T-helper 1 cell treated with Interleukin-12 subunit alpha and Interleukin-12 subunit beta and Interleukin-4 antibody, amounts not matched to agents 30 μg/mL and 1 μg/mL, for 36 hours (primary cell): ENCODE data around the gene PCAT6.
"Not testable (repeated sequence)": the region's sequence is repeated elsewhere in the genome, so short reads cannot be mapped to it uniquely, and the experiment has no call there.

Experiments
- H3K27ac Mint-ChIP-seq: one replicate; pipeline ENCODE4 v1.8.0; 2021; ENCODE audit warnings: mild to moderate bottlenecking, mixed read lengths
- H3K27me3 Mint-ChIP-seq: one replicate; pipeline ENCODE4 v1.8.0; 2021; ENCODE audit warnings: low read depth, mixed read lengths
- H3K36me3 Mint-ChIP-seq: one replicate; pipeline ENCODE4 v1.8.0; 2021; ENCODE audit warnings: low read depth, mixed read lengths
- H3K4me1 Mint-ChIP-seq: one replicate; pipeline ENCODE4 v1.8.0; 2021; ENCODE audit warnings: low read depth, mixed read lengths
- H3K4me3 Mint-ChIP-seq: one replicate; pipeline ENCODE4 v1.8.0; 2021; ENCODE audit warnings: mild to moderate bottlenecking, moderate library complexity, mixed read lengths
- H3K9me3 Mint-ChIP-seq: one replicate; pipeline ENCODE4 v1.8.0; 2021; ENCODE audit warnings: mixed read lengths

PCAT6 gene

GRCh38 chr1:202810615-202811295, at the start of gene PCAT6:
Gene PCAT6 (plus strand): TSS chr1:202810954.
- Mint-ChIP-seq H3K36me3 (peaks cover 8% of the 10 kb centered on the region), H3K4me1 (peaks cover 40% of the 10 kb centered on the region), H3K9me3 (no peaks in the 10 kb centered on the region), H3K4me3 (peak within 1 kb of the TSS; percentile 93), H3K27me3 (peaks cover 19% of the 10 kb centered on the region), H3K27ac (peak within 1 kb of the TSS; percentile 95)

- no peaks in the 10 kb centered on the region for H3K27me3 Mint-ChIP-seq
- H3K9me3 Mint-ChIP-seq = no peaks in the 10 kb centered on the region
- H3K4me1 Mint-ChIP-seq = peaks cover 5% of the 10 kb centered on the region
- no peak overlapping the region for H3K27ac Mint-ChIP-seq
- no peak overlapping the region for H3K4me3 Mint-ChIP-seq
- peaks cover 46% of the 10 kb centered on the region for H3K36me3 Mint-ChIP-seq
These were observed 48.7 kb upstream of the PCAT6 start for GRCh38 chr1:202762019-202762418.

- Mint-ChIP-seq H3K27me3 (no peaks in the 10 kb centered on the region), H3K36me3 (peaks cover 38% of the 10 kb centered on the region), H3K4me1 (peaks cover 7% of the 10 kb centered on the region), H3K27ac (no peak overlapping the region), H3K4me3 (no peak overlapping the region), H3K9me3 (no peaks in the 10 kb centered on the region)
These were observed 45.0 kb upstream of the PCAT6 start for GRCh38 chr1:202765721-202766120.

- H3K27me3 Mint-ChIP-seq = no peaks in the 10 kb centered on the region
- H3K9me3 Mint-ChIP-seq = no peaks in the 10 kb centered on the region
- no peak overlapping the region for H3K27ac Mint-ChIP-seq
- no peak overlapping the region for H3K4me3 Mint-ChIP-seq
- H3K36me3 Mint-ChIP-seq = peaks cover 38% of the 10 kb centered on the region
- H3K4me1 Mint-ChIP-seq = peaks cover 3% of the 10 kb centered on the region
These were observed 40.6 kb upstream of the PCAT6 start for GRCh38 chr1:202770135-202770534.

GRCh38 chr1:202781180-202781579, 29.6 kb upstream of the PCAT6 start:
- Mint-ChIP-seq H3K27me3 (no peaks in the 10 kb centered on the region), H3K36me3 (peaks cover 5% of the 10 kb centered on the region), H3K4me1 (peaks cover 13% of the 10 kb centered on the region), H3K27ac (no peak overlapping the region), H3K9me3 (no peaks in the 10 kb centered on the region), H3K4me3 (no peak overlapping the region)

- peaks cover 23% of the 10 kb centered on the region for H3K4me1 Mint-ChIP-seq
- no peaks in the 10 kb centered on the region for H3K9me3 Mint-ChIP-seq
- H3K4me3 Mint-ChIP-seq = no peak overlapping the region
- H3K27ac Mint-ChIP-seq = no peak overlapping the region
- H3K36me3 Mint-ChIP-seq = peaks cover 5% of the 10 kb centered on the region
- H3K27me3 Mint-ChIP-seq = no peaks in the 10 kb centered on the region
These were observed 23.9 kb upstream of the PCAT6 start for GRCh38 chr1:202786804-202787203.

GRCh38 chr1:202788800-202789199, 22.0 kb upstream of the PCAT6 start:
- H3K27me3 Mint-ChIP-seq = no peaks in the 10 kb centered on the region
- no peak overlapping the region for H3K4me3 Mint-ChIP-seq
- peaks cover 5% of the 10 kb centered on the region for H3K36me3 Mint-ChIP-seq
- H3K4me1 Mint-ChIP-seq = peaks cover 28% of the 10 kb centered on the region
- H3K9me3 Mint-ChIP-seq = no peaks in the 10 kb centered on the region
- no peak overlapping the region for H3K27ac Mint-ChIP-seq

- no peak overlapping the region for H3K4me3 Mint-ChIP-seq
- peaks cover 31% of the 10 kb centered on the region for H3K4me1 Mint-ChIP-seq
- H3K9me3 Mint-ChIP-seq = no peaks in the 10 kb centered on the region
- peaks cover 5% of the 10 kb centered on the region for H3K36me3 Mint-ChIP-seq
- no peaks in the 10 kb centered on the region for H3K27me3 Mint-ChIP-seq
- peak overlapping the region; percentile 7 for H3K27ac Mint-ChIP-seq
These were observed 19.5 kb upstream of the PCAT6 start for GRCh38 chr1:202791077-202791747.

- H3K27ac Mint-ChIP-seq = no peak overlapping the region
- H3K4me3 Mint-ChIP-seq = no peak overlapping the region
- no peaks in the 10 kb centered on the region for H3K27me3 Mint-ChIP-seq
- H3K36me3 Mint-ChIP-seq = peaks cover 4% of the 10 kb centered on the region
- peaks cover 39% of the 10 kb centered on the region for H3K4me1 Mint-ChIP-seq
- H3K9me3 Mint-ChIP-seq = no peaks in the 10 kb centered on the region
These were observed 16.6 kb upstream of the PCAT6 start for GRCh38 chr1:202794051-202794740.

GRCh38 chr1:202794931-202795330, 15.8 kb upstream of the PCAT6 start:
- H3K9me3 Mint-ChIP-seq, H3K27ac Mint-ChIP-seq, H3K27me3 Mint-ChIP-seq, H3K36me3 Mint-ChIP-seq, H3K4me3 Mint-ChIP-seq: not testable (repeated sequence)
- H3K4me1 Mint-ChIP-seq = peaks cover 37% of the 10 kb centered on the region

GRCh38 chr1:202796670-202797069, 14.1 kb upstream of the PCAT6 start:
- Mint-ChIP-seq H3K4me3 (no peak overlapping the region), H3K27ac (no peak overlapping the region), H3K36me3 (peaks cover 9% of the 10 kb centered on the region), H3K4me1 (peaks cover 41% of the 10 kb centered on the region), H3K27me3 (no peaks in the 10 kb centered on the region), H3K9me3 (no peaks in the 10 kb centered on the region)

GRCh38 chr1:202798260-202798659, 12.5 kb upstream of the PCAT6 start:
- peaks cover 50% of the 10 kb centered on the region for H3K4me1 Mint-ChIP-seq
- no peak overlapping the region for H3K4me3 Mint-ChIP-seq
- H3K27me3 Mint-ChIP-seq = no peaks in the 10 kb centered on the region
- H3K27ac Mint-ChIP-seq = no peak overlapping the region
- H3K9me3 Mint-ChIP-seq = no peaks in the 10 kb centered on the region
- H3K36me3 Mint-ChIP-seq = peaks cover 18% of the 10 kb centered on the region

GRCh38 chr1:202798792-202799331, 11.9 kb upstream of the PCAT6 start:
- Mint-ChIP-seq H3K4me1 (peaks cover 49% of the 10 kb centered on the region), H3K27me3 (no peaks in the 10 kb centered on the region), H3K4me3 (no peak overlapping the region), H3K27ac (no peak overlapping the region), H3K36me3 (peaks cover 18% of the 10 kb centered on the region), H3K9me3 (no peaks in the 10 kb centered on the region)

- Mint-ChIP-seq H3K27ac (no peak overlapping the region), H3K4me3 (no peak overlapping the region), H3K27me3 (no peaks in the 10 kb centered on the region), H3K4me1 (peaks cover 56% of the 10 kb centered on the region), H3K36me3 (peaks cover 18% of the 10 kb centered on the region), H3K9me3 (no peaks in the 10 kb centered on the region)
These were observed 10.0 kb upstream of the PCAT6 start for GRCh38 chr1:202800742-202801141.

- Mint-ChIP-seq H3K27me3 (no peaks in the 10 kb centered on the region), H3K4me1 (peaks cover 57% of the 10 kb centered on the region), H3K4me3 (no peak overlapping the region), H3K27ac (no peak overlapping the region), H3K36me3 (peaks cover 19% of the 10 kb centered on the region), H3K9me3 (no peaks in the 10 kb centered on the region)
These were observed 9.6 kb upstream of the PCAT6 start for GRCh38 chr1:202801175-202801574.
